Osteocyte (in vitro differentiated cells): Measurements from ENCODE around the gene TSPEAR. TPM values are rescaled to one million over a fixed set of nuclear protein-coding genes. Genes with fewer than 3 reads are reported as not detected.

Source experiments
- DNase-seq: peaks from one replicate; pipeline ENCODE4 v3.0.0; 2021; ENCODE audit warnings: mixed read lengths; ENCODE audit not compliant: unreplicated experiment; ENCODE audit errors: extremely low spot score
- H3K27ac Mint-ChIP-seq: one replicate; pipeline ENCODE4 v1.8.0; 2021; ENCODE audit warnings: mild to moderate bottlenecking, mixed read lengths; ENCODE audit not compliant: unreplicated experiment
- H3K27me3 Mint-ChIP-seq: one replicate; pipeline ENCODE4 v1.8.0; 2021; ENCODE audit warnings: mixed read lengths; ENCODE audit not compliant: unreplicated experiment
- H3K36me3 Mint-ChIP-seq: one replicate; pipeline ENCODE4 v1.8.0; 2021; ENCODE audit warnings: mixed read lengths; ENCODE audit not compliant: unreplicated experiment
- H3K4me1 Mint-ChIP-seq: one replicate; pipeline ENCODE4 v1.8.0; 2021; ENCODE audit warnings: mixed read lengths; ENCODE audit not compliant: unreplicated experiment
- H3K4me3 Mint-ChIP-seq: one replicate; pipeline ENCODE4 v1.8.0; 2021; ENCODE audit warnings: mild to moderate bottlenecking, moderate library complexity, mixed read lengths; ENCODE audit not compliant: unreplicated experiment
- H3K9me3 Mint-ChIP-seq: one replicate; pipeline ENCODE4 v1.8.0; 2021; ENCODE audit warnings: mixed read lengths; ENCODE audit not compliant: unreplicated experiment
- total RNA-seq: library from RNA; stranded (reverse); gene quantifications from 2 replicates; pipeline ENCODE4 v1.2.1, GENCODE V29; 2021
- TF ChIP-seq, protein P1 (sequence below): fragments of 200-600 bp; sonication (generic); IDR thresholded peaks from 2 replicates; pipeline ENCODE4 v1.5.0; 2021; ENCODE audit warnings: antibody characterized with exemption, mild to moderate bottlenecking, moderate library complexity

The TSPEAR gene
- total RNA-seq, 1 donor from 2014 or later: not detected

DNA sequence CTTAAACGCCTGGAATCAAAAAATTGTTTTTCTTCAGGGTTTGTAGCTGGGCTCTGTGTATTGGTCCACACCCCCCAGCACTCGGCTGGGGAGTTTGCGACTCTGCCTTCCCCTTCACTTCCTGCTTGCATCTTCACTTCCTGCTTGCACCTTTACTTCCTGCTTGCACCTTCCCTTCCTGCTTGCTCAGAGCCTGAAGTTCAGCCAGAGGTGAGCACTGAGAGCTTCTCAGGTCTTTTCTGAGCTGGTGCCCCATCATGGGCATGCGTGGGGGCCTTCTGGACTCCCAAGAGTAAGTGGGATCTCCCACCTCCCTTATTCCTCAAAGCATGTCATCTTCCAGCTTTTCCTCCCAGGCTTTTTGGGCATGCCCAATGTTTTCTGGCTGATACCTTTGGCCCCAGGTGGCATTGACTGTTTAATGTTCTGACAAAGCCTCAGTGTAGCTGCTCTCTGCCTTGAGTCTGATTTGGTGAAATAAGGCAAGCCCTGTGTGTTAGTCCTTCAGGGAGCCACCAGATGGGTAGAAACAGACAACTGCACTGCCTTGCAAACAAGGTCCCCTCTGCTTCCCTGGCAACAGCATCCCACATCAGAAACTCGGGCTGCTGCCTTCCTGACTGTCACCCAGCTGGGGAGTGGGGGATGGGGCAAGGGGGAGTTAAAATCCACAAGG lies 163.6 kb downstream of the TSPEAR start:
- Mint-ChIP-seq H3K36me3 (peaks cover 5% of the 10 kb centered on the region), H3K4me1 (peaks cover 3% of the 10 kb centered on the region), H3K27ac (no peak overlapping the region), H3K4me3 (no peak overlapping the region), H3K9me3 (peaks cover 16% of the 10 kb centered on the region), H3K27me3 (peaks cover 23% of the 10 kb centered on the region)
- TF ChIP-seq, protein P1, sequence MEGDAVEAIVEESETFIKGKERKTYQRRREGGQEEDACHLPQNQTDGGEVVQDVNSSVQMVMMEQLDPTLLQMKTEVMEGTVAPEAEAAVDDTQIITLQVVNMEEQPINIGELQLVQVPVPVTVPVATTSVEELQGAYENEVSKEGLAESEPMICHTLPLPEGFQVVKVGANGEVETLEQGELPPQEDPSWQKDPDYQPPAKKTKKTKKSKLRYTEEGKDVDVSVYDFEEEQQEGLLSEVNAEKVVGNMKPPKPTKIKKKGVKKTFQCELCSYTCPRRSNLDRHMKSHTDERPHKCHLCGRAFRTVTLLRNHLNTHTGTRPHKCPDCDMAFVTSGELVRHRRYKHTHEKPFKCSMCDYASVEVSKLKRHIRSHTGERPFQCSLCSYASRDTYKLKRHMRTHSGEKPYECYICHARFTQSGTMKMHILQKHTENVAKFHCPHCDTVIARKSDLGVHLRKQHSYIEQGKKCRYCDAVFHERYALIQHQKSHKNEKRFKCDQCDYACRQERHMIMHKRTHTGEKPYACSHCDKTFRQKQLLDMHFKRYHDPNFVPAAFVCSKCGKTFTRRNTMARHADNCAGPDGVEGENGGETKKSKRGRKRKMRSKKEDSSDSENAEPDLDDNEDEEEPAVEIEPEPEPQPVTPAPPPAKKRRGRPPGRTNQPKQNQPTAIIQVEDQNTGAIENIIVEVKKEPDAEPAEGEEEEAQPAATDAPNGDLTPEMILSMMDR: no peak
- DNase-seq: no peak

DNA sequence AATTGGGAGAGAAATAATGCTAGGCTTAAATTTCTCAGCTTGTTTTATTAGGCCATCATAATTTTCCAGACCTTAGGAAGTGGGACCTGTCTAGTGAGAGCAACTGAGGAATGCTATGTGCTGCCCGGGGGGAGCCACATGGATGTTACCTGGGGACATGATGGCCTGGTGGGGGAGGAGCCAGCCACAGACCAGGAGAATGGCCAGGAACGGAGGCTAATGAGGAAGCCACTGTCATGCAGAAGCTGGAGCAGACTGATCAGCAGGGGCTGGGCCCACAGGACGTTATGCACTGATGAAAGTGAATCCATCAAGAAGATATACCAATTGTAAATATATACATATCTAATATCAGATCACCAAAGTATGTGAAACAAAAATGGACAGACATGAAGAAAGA lies 166.8 kb downstream of the TSPEAR start:
- H3K36me3 Mint-ChIP-seq: peaks cover 5% of the 10 kb centered on the region

DNA sequence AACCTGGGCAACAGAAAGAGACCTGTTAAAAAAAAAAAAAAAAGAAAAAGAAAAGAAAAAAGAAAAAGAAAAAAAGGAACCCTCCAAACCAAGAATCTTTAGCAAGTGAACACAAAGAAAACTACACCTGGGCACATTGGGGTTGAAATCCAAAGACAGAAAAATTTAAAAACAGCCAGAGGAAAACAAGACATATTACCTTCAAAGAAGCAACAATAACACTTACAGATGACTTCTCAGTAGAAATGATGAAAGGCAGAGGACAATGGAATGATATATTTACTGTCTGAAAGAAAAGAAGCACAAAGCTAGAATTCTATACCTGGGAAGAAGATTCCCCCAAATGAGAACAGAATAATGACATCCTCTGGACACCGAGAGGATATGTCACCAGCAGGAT lies 168.7 kb downstream of the TSPEAR start:
- peaks cover 16% of the 10 kb centered on the region for H3K9me3 Mint-ChIP-seq
- no peak overlapping the region for H3K4me3 Mint-ChIP-seq
- H3K27ac Mint-ChIP-seq: no peak overlapping the region
- DNase-seq: no peak
- H3K27me3 Mint-ChIP-seq: peaks cover 8% of the 10 kb centered on the region
- peaks cover 5% of the 10 kb centered on the region for H3K36me3 Mint-ChIP-seq
- H3K4me1 Mint-ChIP-seq: no peaks in the 10 kb centered on the region
- TF ChIP-seq, protein P1: no peak

More for the DNA sequence above, 166.8 kb downstream of the TSPEAR start:
- DNase-seq: no peak
- Mint-ChIP-seq H3K4me1 (peaks cover 3% of the 10 kb centered on the region), H3K9me3 (peaks cover 16% of the 10 kb centered on the region), H3K4me3 (no peak overlapping the region), H3K27ac (no peak overlapping the region), H3K27me3 (peaks cover 18% of the 10 kb centered on the region)
- TF ChIP-seq, protein P1: no peak

DNA sequence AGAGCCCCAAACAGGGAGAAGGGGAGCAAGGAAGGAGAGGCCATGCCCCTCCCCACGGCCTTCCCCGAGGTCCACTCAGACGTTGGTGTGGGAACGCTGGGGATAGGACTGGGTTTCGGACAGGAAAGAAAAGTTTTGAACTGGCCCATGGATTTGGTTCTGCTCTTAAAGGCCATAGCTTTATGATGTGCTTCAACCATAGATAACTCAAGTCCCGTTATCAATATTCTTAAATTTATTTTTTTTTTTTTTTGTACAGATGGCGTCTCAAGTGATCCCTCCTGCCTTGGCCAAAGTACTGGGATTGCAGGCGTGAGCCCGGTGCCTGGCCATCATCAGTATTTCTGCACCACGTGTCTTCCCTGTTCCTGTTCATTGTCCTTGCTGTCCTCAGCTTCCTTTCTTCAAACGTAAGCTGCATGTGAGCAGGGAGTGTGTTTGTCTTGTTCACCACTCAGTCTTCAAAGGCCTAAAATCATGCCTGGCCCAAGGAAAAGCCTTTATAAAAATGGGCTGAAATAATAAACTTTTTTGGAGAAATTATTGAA lies 170.6 kb downstream of the TSPEAR start:
- peak; percentile 30 for DNase-seq
- Mint-ChIP-seq H3K4me1 (no peaks in the 10 kb centered on the region), H3K36me3 (no peaks in the 10 kb centered on the region), H3K4me3 (no peak overlapping the region), H3K9me3 (peaks cover 5% of the 10 kb centered on the region), H3K27me3 (peaks cover 12% of the 10 kb centered on the region), H3K27ac (no peak overlapping the region)
- TF ChIP-seq, protein P1: no peak

DNA sequence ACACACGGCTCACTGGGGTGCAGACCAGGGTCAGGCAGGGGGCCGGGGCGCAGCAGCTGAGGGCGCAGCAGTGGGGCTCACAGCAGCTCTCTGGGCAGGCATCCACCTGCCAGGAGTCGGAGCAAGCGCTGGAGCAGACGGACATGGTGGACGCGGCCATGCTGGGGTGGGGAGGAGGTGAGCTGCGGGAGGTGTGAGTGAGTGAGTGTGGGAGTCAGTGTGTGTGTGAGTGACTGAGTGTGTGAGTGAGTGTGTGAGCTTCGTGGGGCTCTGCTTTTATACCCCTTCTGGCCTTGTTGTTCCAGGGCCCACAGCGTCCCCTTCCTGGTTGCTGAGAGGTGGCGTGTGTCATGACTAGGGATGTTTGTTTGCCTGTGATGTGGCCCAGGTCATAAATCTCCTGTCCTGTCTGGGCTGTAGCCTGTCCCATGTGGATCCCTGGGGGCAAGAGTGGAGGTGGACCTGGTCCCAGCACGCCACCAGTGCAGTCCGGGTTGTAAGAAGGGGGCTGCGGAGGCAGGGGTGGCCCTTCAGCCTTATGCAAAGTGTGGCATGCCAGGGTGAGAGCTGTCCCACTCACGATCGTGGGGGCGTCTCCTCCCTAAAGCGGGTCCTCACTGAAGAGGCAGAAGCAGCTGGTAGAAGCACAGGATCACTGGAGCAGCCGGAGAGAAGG lies 171.2 kb downstream of the TSPEAR start, which contains the start of gene KRTAP10-1:
Gene KRTAP10-1, minus strand, starts transcription at position 205 of the 676 bp plus-strand sequence. Its CDS starts 45 bp downstream, at position 160.
- H3K9me3 Mint-ChIP-seq: no peaks in the 10 kb centered on the region
- TF ChIP-seq, protein P1: no peak
- H3K4me1 Mint-ChIP-seq: no peaks in the 10 kb centered on the region
- peak; percentile 83 for DNase-seq
- H3K27ac Mint-ChIP-seq: no peak within 1 kb of the TSS
- no peak within 1 kb of the TSS for H3K4me3 Mint-ChIP-seq
- H3K27me3 Mint-ChIP-seq: peaks cover 12% of the 10 kb centered on the region
- H3K36me3 Mint-ChIP-seq: no peaks in the 10 kb centered on the region
